HuH-7 (cell line): Measurements from ENCODE around the gene TTC24.
A peak's percentile ranks its signal among the peaks of the same experiment; 100 is the strongest.

ENCODE experiments used
- DNase-seq: peaks from one replicate; pipeline ENCODE4 v3.0.0; 2011; ENCODE audit warnings: low spot score

The TTC24 gene

DNA sequence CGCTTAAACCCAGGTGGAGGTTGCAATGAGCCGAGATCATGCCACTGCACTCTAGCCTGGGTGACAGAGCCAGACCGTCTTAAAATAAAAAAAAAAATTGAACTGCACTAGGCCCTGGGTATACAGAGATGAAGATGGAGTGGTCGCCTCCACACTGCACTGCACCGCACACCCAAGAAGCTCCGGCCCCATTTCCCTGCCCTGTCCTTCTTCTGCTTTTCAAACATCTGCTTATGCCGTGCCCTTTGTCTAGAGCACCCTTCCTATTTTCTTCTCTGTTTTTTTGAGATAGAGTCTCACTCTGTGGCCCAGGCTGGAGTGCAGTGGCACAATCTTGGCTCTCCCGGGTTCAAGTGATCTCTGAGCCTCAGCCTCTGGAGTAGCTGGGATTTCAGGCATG is 24.6 kb upstream of the TTC24 start:
- no peak for DNase-seq

DNA sequence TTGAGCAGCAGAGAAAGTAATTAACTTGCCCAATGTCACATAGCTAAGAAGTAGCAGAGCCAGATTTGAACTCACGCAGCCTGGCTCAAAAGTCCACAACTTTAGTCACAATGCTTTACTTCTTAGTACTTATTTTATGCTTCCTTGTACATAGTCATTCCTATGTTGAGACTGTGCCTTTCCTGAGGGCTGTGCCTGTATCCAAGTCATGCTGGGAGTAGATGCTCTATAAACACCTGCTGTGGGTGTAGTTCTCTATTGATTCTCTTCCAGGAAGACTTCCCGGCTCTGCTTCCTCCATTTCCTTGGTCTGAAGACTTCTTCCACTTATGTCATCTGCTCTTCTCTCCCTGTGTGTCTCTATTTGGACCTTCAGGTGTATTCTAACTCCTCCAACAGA is 23.8 kb upstream of the TTC24 start:
- DNase-seq, result no peak

DNA sequence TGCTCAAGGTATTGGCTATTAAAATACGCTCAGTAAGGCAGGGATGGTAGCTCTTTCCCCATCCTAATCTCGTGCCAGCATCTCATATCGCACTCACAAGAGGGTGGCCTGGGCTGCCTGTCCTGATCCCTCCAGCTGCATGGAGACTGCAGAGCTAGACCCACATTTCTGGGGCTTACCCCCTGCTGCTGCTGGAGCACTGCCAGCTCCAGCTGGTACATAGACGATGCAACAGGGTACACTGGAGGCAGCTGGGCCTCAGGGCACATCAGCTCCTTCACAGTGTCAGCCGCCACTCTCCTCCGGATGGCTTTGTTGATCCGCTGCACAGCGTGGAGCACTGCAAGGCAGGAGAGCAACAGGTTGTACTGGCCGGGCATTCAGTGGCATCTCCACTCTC is 23.2 kb upstream of the TTC24 start:
- DNase-seq, result no peak

DNA sequence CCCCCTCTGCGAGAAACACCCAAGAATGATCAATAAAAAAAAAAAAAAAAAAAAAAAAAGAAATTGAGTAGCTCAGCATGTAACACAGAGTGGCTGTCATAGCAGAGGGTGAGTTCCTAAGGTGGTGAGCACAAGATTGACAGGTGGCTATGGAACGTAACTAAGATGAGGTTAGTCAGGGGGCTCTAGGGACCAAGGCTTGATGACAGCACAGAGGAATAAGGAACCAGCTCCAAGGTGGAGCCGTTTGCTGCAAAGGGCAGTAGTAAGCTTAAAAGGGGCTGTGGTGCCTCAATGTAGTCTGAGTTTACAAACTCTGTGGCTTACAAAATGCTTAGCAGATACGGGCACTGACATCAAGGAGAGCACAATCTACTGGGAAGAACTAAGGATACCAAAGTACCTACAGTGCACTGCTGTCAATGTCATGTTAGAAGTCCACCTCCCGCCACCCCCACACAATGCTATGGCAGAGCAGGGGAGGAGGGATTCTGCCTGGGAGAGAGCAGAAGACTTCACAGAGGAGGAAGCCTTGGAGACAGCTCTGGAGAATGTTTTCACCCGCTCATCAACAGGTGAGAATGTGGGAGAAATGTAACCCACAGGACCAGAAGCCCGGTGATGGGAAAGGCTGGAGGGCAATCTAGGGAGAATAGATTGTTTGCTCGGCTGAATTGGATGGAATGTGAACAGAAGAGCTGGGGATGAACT is 20.3 kb upstream of the TTC24 start:
- no peak for DNase-seq

DNA sequence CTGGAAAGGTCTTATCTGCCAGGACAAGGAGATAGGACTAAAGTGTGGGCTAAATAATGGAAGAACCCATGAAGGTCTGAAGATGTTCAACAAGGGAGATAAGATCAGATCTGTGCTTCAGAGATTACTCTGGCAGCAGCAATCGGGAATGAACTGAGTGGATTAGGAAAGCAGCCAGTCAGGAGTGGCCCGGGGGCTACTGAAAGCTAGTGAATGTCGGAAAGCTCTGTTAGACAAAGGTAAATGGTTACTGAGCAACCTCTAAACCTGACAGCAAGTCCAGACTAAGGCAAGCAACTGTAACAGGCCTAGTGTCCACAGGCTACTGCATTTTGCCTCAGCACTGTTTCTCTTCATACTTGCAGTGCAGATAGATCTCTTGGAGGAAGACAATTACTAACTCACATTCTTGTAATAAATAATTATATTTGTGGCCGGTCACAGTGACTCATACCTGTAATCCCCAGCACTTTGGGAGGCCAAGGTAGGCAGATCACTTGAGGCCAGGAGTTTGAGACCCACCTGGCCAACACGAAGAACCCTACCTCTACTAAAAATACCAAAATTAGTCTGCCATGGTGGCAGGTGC is 19.6 kb upstream of the TTC24 start:
- no peak for DNase-seq

DNA sequence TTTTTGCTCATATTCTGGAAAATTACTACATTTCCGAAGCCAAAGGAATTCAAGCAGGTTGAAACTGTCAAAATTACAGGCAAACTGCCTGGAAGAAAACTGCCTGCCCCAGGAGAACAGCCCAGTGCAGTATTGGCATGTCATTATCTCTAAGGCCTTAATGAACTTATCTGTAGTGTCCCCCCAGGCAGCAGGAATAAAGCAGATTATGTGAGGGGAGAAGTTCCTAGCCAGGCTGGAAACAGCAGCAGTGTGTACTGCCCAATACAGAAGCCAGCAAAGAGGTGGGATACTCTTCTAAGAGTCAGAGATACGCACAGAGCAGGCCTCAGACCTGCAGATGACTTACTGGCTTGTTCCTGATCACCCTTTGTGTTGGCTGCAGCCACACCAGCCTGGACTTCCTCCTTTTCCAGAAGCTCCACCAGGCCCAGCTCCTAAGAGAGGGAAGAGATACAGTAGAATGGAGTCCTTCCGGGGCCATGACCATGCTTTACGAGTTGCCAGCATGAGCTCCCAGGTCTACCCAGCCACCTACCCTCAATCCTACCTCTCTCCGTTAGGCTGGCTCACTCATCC is 18.8 kb upstream of the TTC24 start:
- no peak for DNase-seq

DNA sequence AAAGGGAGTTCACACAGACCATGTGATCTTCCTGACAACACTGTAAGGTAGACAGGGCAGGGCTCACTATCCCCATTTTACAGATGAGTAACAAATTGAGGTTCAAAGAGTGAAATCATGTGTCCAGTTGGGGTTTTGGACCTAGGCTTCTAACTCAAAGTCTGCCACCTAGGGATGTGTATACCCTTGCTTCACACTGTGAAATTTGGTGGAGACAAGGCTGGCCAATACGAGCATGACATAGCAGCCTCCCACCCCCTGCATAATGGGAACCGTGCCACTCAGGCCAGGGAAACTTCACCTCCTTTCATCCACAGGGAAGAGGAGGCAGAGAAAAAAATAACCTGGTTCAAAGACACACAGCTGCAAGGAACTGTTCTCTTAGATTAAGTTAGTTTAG is 14.0 kb upstream of the TTC24 start:
- no peak for DNase-seq

DNA sequence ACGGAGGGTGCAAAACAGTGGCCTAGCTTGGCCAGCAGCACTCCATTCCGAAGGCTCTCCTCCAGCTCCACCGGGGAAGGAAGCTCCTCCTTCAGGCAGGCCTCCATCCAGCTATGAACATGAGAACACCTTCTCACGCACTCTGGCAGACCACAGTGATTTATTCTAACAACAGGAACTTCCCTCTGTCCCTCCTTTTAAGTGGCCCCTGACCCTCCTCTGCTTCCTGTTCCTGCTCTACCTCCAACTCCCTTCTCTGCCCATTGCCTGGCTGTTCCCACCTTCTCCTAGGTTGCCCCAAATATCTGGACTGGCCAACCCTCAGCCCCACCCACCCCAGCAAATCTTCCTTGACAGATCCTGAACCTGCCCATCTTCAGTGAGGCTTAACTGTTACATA is 13.1 kb upstream of the TTC24 start:
- no peak for DNase-seq

DNA sequence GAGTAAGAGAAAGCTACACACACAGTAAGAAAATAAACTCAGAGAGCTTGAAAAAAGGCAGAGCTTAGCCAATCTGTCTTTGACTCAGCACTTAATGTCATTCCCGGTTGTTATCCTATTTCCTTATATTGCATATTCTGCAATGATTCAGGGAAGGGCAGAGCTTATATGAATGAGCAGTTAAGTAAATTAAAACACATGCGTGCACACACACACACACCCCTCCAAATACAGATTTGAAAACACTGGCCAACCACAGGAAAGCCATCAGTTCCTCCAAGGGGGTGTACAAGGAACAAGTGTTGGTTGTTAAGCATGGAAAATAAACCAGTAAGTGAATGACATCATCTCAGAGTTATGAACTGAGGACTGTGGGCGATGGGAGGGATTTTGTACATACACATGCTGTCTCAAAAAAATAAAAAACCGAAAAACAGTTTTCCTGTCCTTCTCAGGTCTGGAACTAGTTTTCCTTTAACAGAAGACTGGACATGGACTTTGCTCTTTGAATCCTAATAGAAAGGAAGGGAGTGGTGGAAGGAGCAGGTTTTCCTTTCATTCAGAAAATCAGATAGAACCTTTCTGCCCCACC is 8.2 kb upstream of the TTC24 start:
- DNase-seq, result no peak

DNA sequence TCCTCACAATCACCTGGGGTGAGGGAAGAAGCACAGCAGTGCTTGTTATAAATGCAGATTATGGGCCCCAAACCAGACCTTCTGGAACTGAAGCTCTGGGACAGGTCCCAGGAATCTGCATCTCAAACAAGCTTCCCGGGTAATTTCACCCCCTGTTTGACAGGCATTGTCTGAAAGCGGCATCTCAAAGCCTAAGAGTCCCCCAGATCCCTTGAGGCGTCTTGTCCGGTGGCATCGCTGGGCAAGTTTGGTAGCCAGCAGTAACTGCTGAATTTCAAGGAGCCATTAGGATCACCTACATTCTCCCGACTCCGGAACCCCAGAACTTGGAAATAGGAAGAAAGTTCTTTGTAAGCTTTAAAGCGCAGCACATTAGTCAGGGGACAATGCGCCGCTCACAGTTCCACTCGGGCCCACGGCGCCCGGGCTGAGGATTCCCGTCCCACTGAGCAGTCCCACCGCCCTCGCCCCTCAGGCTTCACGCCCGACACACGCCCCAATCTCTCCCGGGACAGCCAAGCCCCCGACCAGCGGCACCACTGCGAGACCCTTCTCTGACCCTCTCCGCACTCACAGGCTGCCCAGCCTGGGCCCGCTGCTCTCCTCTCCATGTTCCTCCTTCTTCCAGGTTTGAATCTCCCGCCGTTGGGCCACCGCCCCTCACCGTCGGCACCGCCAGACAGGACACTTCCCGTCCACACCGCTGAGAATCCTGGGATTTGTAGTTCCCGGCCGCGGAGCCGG is 7.4 kb upstream of the TTC24 start, which contains the start of gene IQGAP3:
Gene IQGAP3 (minus strand): TSS at position 647 of the 744 bp plus-strand sequence. CDS start 36 bp downstream, at position 611.
- DNase-seq, result peak; percentile 95

DNA sequence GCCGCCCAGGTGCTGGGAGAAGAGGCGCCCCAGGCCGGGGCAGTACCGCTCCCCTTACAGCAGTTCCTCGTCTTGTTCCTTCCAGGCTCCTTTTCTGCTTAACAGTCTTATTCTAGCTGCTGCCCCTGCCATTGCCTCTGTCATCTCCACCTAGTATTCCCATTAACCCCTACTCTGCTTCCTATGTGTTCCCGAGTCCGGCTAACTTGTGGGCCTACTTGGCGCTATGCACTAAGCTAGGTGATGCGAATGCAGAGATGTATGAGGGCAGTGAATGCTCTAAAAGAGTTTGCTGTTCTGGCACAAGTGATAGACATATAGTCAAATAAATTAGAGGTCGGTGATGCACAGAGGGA is 6.9 kb upstream of the TTC24 start:
- DNase-seq, result no peak

DNA sequence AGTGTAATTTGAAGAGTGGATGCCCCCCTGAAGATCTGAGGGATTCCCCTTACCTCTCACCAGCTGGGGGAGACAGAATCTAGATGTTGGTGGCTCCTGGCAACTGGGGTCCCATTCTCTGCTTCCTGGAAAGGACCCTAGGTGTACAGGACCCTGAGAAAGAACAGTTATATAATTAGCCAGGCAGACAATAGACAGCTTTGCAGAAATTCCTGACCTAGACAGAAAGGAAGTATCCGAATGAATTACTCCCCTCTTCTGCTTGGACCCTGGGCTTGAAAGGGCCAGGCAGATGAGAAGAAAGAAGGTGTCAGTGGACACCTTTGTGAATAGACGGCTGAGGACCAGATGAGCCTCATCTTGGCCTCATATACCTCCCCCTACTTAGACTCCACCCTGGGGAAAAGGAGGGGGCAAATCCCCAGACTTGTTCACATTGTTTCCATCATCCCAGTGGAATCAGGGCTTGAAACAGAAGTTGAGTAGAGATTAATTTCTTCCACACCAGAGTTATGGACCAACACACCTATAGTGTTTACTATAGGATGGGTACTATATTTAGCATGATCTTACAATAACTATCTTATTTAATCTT is 5.4 kb upstream of the TTC24 start:
- no peak for DNase-seq

DNA sequence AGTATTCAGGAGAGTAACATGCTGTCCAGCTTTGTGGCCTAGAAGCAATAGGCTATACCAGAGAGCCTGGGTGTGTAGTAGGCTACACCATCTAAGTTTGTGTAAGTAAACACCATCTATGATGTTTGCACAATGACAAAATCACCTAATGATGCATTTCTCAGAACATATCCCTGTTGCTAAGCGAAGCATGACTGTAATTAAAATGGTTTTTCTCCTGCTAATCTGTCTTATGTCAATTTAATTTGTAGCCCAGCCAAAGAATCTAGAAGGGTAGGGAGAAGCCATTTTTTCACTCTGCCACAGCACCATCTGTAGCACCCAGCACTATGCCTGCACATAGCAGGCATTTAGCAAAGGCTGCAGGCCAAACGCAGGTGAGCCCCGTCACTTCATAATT is 2.0 kb upstream of the TTC24 start:
- DNase-seq, result no peak

DNA sequence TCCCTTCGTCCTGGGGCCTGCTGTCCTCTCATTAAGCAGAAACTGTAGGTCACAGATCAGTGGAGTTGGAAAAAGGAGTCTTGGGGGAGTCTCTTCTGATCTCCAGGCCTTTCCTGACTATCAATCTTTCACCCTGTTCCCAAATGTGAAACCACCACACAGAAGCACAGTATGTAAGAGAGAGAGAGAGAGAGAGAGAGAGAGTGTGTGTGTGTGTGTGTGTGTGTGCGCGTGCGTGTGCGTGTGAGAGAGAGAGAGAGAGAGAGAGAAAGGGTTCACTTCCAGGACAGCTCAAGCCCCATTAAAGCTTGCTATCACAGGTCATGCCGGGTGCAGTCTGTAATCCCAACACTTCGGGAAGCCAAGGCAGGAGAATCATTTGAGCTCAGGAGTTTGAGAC is 1.5 kb upstream of the TTC24 start:
- no peak for DNase-seq

DNA sequence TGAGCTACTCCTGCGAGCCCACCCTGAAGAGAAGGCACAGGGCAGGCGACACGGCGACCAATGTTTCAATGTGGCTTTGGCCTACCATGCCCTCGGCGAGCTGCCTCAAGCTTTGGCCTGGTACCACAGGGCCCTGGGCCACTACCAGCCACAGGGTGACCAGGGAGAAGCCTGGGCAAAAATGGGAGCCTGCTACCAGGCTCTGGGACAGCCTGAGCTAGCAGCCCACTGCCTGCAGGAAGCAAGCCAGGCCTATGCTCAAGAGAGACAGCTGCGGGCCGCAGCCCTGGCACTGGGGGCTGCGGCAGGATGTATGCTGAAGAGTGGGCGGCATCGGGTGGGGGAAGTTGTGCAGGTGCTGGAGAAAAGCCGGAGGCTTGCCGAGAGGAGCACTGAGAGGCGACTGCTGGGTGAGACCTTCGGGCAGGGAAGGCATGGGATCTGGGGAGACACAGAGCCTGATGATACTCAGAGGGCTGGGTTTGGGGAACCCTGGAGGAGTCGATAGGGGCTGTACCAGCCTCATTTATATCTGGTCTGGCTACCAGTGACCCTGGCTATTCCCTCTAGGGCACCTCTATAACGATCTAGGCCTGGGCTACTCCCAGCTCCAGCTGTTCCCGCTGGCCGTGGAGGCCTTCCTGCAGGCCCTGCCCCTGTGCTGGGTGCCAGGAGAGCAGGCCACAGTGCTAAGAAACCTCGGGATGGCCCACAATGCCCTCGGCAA is 2.3 kb downstream of the TTC24 start:
- no peak for DNase-seq

DNA sequence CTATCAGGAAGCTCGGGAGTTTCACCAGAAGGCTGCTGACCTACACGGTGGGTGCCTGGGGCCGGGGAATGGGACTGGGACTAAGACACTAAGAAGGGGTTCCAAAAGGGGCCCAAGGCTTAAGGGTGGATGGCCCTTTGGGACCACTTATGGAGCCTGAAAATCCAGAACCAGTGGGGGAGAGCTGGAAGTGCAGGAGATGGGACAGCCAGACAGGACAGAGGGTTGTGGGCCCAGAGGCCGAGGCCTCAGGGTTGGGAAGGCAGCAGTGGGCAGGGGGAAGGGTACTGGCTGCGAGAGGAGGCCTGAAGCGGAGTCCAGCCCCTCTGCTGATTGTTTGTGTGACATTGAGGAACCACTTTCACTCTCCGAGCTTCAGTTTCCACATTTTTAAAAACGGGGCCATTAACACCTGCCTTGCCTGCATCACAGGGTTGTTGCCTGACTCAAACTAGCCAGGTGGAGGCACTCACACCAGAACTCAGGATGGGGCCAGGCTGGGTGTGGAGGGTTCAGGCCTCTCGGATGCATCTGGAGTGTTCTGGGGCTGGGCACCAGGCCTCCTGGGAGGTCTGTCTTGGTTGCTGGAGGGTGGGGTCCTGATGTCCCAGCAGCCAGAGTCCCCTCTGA is 3.0 kb downstream of the TTC24 start:
- no peak for DNase-seq

DNA sequence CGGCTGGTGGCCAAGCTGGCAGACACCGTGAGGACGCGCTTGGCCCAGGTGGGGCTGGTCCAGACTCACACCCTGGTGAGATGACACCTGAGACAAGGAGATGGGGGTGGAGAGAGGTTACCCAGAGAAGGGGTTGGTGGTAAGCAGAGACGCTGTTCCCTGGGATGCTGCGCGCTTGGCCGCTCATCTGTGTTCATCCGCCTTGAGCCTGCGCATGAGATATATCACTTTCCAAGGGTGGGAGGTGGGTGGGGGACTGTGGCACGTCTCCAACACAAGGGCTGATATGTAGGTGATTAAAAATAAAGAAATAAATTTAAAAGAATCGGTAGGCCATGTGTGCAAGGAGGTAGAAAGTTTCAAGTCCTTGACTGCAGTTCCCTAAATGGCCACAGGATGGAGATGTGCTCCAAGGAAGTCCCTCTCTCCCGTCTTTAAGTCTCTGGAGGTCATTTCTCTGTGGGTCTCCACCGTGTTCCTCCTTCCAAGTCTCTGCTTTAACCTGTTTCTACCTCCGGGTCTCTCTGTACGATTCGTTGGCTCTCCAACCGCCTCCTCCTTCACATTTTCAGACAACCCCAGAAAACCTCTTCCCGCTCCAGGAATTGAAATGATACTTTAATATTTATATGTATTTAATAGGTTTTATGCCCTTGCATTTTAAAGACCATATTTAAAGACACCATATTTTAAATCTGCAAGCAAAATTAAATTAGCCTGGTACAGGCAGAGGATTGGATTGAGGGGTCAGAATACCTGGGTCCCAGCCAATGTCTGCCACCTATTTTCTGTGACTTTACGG is 4.5 kb downstream of the TTC24 start:
- peak; percentile 66 for DNase-seq

DNA sequence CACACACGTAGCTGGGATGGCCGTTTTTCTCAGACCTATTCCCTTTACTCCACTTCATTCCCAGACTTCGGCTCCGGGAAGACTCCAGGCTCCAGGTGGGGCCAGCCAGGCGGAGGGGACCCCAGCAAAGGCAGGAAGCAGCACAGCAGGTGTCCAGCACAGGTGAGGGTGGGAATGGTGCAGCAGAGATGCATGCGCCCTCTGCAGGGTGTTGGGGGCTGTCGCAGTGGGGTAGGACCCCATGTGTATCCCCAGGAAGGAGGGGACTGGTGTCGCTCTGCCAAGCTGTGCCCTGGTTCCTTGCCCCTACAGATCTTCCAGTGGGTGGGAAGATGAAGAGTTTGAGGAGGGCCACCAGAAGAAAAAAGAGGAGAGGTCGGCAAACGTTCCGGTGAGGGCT is 5.3 kb downstream of the TTC24 start:
- DNase-seq, result peak; percentile 87

DNA sequence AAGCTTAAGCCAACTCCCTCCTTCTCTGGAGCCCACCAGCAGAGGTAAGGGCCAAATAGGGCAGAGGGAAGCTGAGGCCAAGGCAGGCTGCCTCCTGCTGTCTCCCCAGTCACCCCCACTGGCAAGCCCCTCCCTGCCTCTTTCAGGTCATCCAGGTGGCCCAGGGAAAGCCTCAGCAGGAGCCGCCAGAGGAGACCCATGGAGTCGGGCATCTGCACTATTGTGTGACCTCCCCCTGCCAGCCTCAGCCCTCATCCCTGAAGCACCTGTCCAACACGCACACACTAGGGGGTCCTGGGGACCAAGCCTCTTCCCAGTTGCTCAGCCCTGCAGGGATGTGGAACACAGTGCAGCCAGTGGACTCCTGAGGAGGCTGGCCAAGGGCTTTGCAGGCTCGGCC is 6.8 kb downstream of the TTC24 start:
- no peak for DNase-seq

DNA sequence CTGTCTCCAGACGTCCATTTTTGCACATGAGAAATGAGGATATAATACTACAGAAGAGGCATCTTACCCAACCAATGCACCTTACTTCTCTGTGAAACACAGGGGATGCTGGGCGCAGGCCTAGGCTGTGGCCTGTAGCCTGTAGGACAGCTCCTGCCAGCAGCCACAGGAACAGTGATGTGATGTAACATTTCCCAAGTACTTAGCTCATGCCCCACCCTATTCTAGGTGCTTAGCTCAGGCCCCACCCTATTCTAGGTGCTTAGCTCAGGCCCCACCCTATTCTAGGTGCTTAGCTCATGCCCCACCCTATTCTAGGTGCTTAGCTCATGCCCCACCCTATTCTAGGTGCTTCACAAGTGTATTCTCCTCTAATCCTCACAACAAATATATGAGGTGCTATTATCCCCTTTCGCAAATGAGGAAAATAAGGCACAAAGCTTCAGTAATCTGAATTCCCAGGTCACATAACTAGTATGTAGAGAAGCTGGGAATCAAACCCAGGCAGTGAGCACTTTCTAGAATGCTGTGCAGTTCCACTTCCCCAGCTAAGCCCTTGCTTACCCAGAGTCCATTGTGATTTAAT is 7.5 kb downstream of the TTC24 start:
- no peak for DNase-seq
